ENCODE data around the gene WDTC1.
"Not testable (repeated sequence)": the region's sequence is repeated elsewhere in the genome, so short reads cannot be mapped to it uniquely, and the experiment has no call there.

WDTC1 gene

GRCh38 chr1:27218736-27219135 lies 15.7 kb upstream of the WDTC1 start:
- Histone ChIP-seq H3K27me3 (ENCODE audit: low read depth, low read length) (no peaks in the 10 kb centered on the region), H3K4me3 (ENCODE audit: low read depth in 1 of 2, low read length in 2 of 2) (no peak overlapping the region), H3K4me1 (ENCODE audit: control insufficient read depth in 1 of 2, insufficient read depth in 2 of 2, low read length in 2 of 2) (no peaks in the 10 kb centered on the region), H3K36me3 (ENCODE audit: control insufficient read depth in 1 of 2, insufficient read depth in 2 of 2, low read length in 2 of 2) (no peaks in the 10 kb centered on the region), H3K27ac (ENCODE audit: low read length) (no peak overlapping the region), H3K9me3 (ENCODE audit: control insufficient read depth in 1 of 2, low read length in 2 of 2) (no peaks in the 10 kb centered on the region)

DNA sequence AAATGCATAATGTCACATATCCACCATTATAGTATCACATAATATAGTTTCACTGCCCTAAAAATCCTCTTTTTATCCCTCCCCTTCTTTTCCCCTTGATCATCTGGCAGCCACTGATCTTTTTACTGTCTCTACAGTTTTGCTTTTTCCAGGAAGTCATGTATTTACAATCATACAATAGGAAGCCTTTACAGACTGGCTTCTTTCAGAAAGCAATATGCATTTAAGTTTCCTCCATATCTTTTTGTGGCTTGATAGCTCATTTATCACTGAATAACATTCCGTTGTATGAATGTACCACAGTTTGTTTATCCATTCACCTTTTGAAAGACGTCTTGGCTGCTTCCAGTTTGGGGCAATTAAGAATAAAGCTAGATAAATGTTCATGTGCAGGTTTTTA lies 14.3 kb upstream of the WDTC1 start:
- H3K4me1 ChIP-seq (ENCODE audit: control insufficient read depth in 1 of 2, insufficient read depth in 2 of 2, low read length in 2 of 2), result no peaks in the 10 kb centered on the region
- no peaks in the 10 kb centered on the region for H3K27me3 ChIP-seq (ENCODE audit: low read depth, low read length)
- no peak overlapping the region for H3K27ac ChIP-seq (ENCODE audit: low read length)
- H3K9me3 ChIP-seq (ENCODE audit: control insufficient read depth in 1 of 2, low read length in 2 of 2), result no peaks in the 10 kb centered on the region
- no peaks in the 10 kb centered on the region for H3K36me3 ChIP-seq (ENCODE audit: control insufficient read depth in 1 of 2, insufficient read depth in 2 of 2, low read length in 2 of 2)
- no peak overlapping the region for H3K4me3 ChIP-seq (ENCODE audit: low read depth in 1 of 2, low read length in 2 of 2)

DNA sequence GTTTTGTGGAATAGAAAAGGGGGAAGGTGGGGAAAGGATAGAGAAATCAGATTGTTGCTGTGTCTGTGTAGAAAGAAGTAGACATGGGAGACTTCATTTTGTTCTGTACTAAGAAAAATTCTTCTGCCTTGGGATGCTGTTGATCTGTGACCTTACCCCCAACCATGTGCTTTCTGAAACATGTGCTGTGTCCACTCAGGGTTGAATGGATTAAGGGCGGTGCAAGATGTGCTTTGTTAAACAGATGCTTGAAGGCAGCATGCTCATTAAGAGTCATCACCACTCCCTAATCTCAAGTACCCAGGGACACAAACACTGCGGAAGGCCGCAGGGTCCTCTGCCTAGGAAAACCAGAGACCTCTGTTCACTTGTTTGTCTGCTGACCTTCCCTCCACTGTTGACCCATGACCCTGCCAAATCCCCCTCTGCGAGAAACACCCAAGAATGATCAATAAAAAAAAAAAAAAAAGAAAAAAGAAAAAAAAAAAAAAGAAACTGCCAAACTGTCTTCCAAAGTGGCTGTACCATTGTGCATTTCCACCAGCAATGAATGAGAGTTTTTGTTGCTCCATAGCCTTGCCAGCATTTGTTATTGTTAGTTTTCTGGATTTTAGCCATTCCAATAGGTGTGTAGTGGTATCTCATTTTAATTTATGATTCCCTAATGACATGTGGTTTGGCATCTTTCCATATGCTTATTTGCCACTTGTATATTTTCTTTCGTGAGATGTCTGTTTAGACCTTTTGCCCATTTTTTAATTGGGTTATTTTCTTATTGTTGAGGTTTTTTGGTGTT lies 13.5 kb upstream of the WDTC1 start:
- not testable (repeated sequence) for H3K27me3 ChIP-seq (ENCODE audit: low read depth, low read length); H3K36me3 ChIP-seq (ENCODE audit: control insufficient read depth in 1 of 2, insufficient read depth in 2 of 2, low read length in 2 of 2); H3K4me1 ChIP-seq (ENCODE audit: control insufficient read depth in 1 of 2, insufficient read depth in 2 of 2, low read length in 2 of 2)

DNA sequence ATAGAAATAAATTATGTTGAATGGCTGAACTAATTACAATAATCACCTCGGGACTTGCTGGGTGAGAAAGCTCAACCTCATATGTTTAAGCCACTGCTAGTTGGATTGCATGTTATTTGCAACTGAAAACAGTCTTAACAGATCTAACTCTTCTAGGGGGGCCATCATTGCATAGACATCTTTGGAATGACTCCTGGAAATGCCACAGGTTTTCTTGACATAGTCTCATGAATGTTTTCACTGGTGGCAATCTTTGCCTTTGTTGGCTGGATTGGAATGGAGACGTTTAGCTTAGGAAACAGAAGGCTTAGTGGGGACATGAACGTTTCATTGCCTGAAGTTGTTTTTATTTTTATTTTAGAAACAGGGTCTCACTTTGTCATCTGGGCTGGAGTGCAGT lies 8.8 kb upstream of the WDTC1 start:
- Histone ChIP-seq H3K4me3 (ENCODE audit: low read depth in 1 of 2, low read length in 2 of 2) (no peak overlapping the region), H3K36me3 (ENCODE audit: control insufficient read depth in 1 of 2, insufficient read depth in 2 of 2, low read length in 2 of 2) (no peaks in the 10 kb centered on the region), H3K27me3 (ENCODE audit: low read depth, low read length) (no peaks in the 10 kb centered on the region), H3K27ac (ENCODE audit: low read length) (no peak overlapping the region), H3K9me3 (ENCODE audit: control insufficient read depth in 1 of 2, low read length in 2 of 2) (no peaks in the 10 kb centered on the region), H3K4me1 (ENCODE audit: control insufficient read depth in 1 of 2, insufficient read depth in 2 of 2, low read length in 2 of 2) (no peaks in the 10 kb centered on the region)

More for the DNA sequence above, 13.5 kb upstream of the WDTC1 start:
- not testable (repeated sequence) for H3K27ac ChIP-seq (ENCODE audit: low read length); H3K9me3 ChIP-seq (ENCODE audit: control insufficient read depth in 1 of 2, low read length in 2 of 2); H3K4me3 ChIP-seq (ENCODE audit: low read depth in 1 of 2, low read length in 2 of 2)

DNA sequence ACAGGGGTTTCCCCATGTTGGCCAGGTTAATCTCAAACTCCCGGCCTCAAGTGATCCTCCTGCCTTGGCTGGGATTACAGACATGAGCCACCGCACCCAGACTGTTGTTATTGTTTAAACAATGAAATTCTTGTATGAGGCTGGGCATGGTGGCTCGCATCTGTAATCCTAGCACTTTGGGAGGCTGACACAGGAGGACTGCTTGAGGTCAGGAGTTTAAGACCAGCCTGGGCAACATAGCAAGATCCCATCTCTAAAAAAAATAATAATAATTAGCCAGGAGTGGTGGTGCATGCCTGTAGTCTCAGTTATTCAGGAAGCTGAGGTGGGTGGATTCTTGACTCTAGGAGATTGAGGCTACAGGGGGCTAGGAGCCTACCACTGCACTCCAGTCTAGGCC lies 6.7 kb upstream of the WDTC1 start:
- no peaks in the 10 kb centered on the region for H3K9me3 ChIP-seq (ENCODE audit: control insufficient read depth in 1 of 2, low read length in 2 of 2)
- H3K36me3 ChIP-seq (ENCODE audit: control insufficient read depth in 1 of 2, insufficient read depth in 2 of 2, low read length in 2 of 2), result no peaks in the 10 kb centered on the region
- H3K4me3 ChIP-seq (ENCODE audit: low read depth in 1 of 2, low read length in 2 of 2), result no peak overlapping the region
- H3K27ac ChIP-seq (ENCODE audit: low read length), result no peak overlapping the region
- no peaks in the 10 kb centered on the region for H3K27me3 ChIP-seq (ENCODE audit: low read depth, low read length)
- no peaks in the 10 kb centered on the region for H3K4me1 ChIP-seq (ENCODE audit: control insufficient read depth in 1 of 2, insufficient read depth in 2 of 2, low read length in 2 of 2)

- no peaks in the 10 kb centered on the region for H3K36me3 ChIP-seq (ENCODE audit: control insufficient read depth in 1 of 2, insufficient read depth in 2 of 2, low read length in 2 of 2)
- peaks cover 8 to 18% of the 10 kb centered on the region in 2 donors for H3K4me1 ChIP-seq (ENCODE audit: control insufficient read depth in 1 of 2, insufficient read depth in 2 of 2, low read length in 2 of 2)
- no peak overlapping the region for H3K27ac ChIP-seq (ENCODE audit: low read length)
- peak overlapping the region; percentile 57 to 81 for H3K4me3 ChIP-seq (ENCODE audit: low read depth in 1 of 2, low read length in 2 of 2)
- no peaks in the 10 kb centered on the region for H3K9me3 ChIP-seq (ENCODE audit: control insufficient read depth in 1 of 2, low read length in 2 of 2)
- no peaks in the 10 kb centered on the region for H3K27me3 ChIP-seq (ENCODE audit: low read depth, low read length)
These were observed 774 bp upstream of the WDTC1 start for GRCh38 chr1:27233667-27234048.

- Histone ChIP-seq H3K27ac (ENCODE audit: low read length) (peak overlapping the region; percentile 17), H3K27me3 (ENCODE audit: low read depth, low read length) (no peaks in the 10 kb centered on the region), H3K4me1 (ENCODE audit: control insufficient read depth in 1 of 2, insufficient read depth in 2 of 2, low read length in 2 of 2) (peaks cover 8 to 18% of the 10 kb centered on the region in 2 donors), H3K36me3 (ENCODE audit: control insufficient read depth in 1 of 2, insufficient read depth in 2 of 2, low read length in 2 of 2) (no peaks in the 10 kb centered on the region), H3K4me3 (ENCODE audit: low read depth in 1 of 2, low read length in 2 of 2) (peak overlapping the region; percentile 81 to 83), H3K9me3 (ENCODE audit: control insufficient read depth in 1 of 2, low read length in 2 of 2) (no peaks in the 10 kb centered on the region)
These were observed 1.4 kb downstream of the WDTC1 start for GRCh38 chr1:27235827-27236226.

- H3K27me3 ChIP-seq (ENCODE audit: low read depth, low read length), result no peaks in the 10 kb centered on the region
- no peak overlapping the region for H3K4me3 ChIP-seq (ENCODE audit: low read depth in 1 of 2, low read length in 2 of 2)
- H3K27ac ChIP-seq (ENCODE audit: low read length), result no peak overlapping the region
- no peaks in the 10 kb centered on the region for H3K9me3 ChIP-seq (ENCODE audit: control insufficient read depth in 1 of 2, low read length in 2 of 2)
- peaks cover 8 to 18% of the 10 kb centered on the region in 2 donors for H3K4me1 ChIP-seq (ENCODE audit: control insufficient read depth in 1 of 2, insufficient read depth in 2 of 2, low read length in 2 of 2)
- H3K36me3 ChIP-seq (ENCODE audit: control insufficient read depth in 1 of 2, insufficient read depth in 2 of 2, low read length in 2 of 2), result no peaks in the 10 kb centered on the region
These were observed 2.7 kb downstream of the WDTC1 start for GRCh38 chr1:27237112-27237511.

GRCh38 chr1:27238032-27238431 lies 3.6 kb downstream of the WDTC1 start:
- Histone ChIP-seq H3K9me3 (ENCODE audit: control insufficient read depth in 1 of 2, low read length in 2 of 2) (no peaks in the 10 kb centered on the region), H3K36me3 (ENCODE audit: control insufficient read depth in 1 of 2, insufficient read depth in 2 of 2, low read length in 2 of 2) (no peaks in the 10 kb centered on the region), H3K27ac (ENCODE audit: low read length) (no peak overlapping the region), H3K27me3 (ENCODE audit: low read depth, low read length) (no peaks in the 10 kb centered on the region), H3K4me1 (ENCODE audit: control insufficient read depth in 1 of 2, insufficient read depth in 2 of 2, low read length in 2 of 2) (peaks cover 8 to 18% of the 10 kb centered on the region in 2 donors), H3K4me3 (ENCODE audit: low read depth in 1 of 2, low read length in 2 of 2) (no peak overlapping the region)

- Histone ChIP-seq H3K4me1 (ENCODE audit: control insufficient read depth in 1 of 2, insufficient read depth in 2 of 2, low read length in 2 of 2) (no peaks in the 10 kb centered on the region), H3K9me3 (ENCODE audit: control insufficient read depth in 1 of 2, low read length in 2 of 2) (no peaks in the 10 kb centered on the region), H3K4me3 (ENCODE audit: low read depth in 1 of 2, low read length in 2 of 2) (no peak overlapping the region), H3K27me3 (ENCODE audit: low read depth, low read length) (no peaks in the 10 kb centered on the region), H3K27ac (ENCODE audit: low read length) (no peak overlapping the region), H3K36me3 (ENCODE audit: control insufficient read depth in 1 of 2, insufficient read depth in 2 of 2, low read length in 2 of 2) (no peaks in the 10 kb centered on the region)
These were observed 7.2 kb downstream of the WDTC1 start for GRCh38 chr1:27241677-27242076.

- H3K27me3 ChIP-seq (ENCODE audit: low read depth, low read length); H3K4me3 ChIP-seq (ENCODE audit: low read depth in 1 of 2, low read length in 2 of 2); H3K36me3 ChIP-seq (ENCODE audit: control insufficient read depth in 1 of 2, insufficient read depth in 2 of 2, low read length in 2 of 2); H3K27ac ChIP-seq (ENCODE audit: low read length); H3K9me3 ChIP-seq (ENCODE audit: control insufficient read depth in 1 of 2, low read length in 2 of 2); H3K4me1 ChIP-seq (ENCODE audit: control insufficient read depth in 1 of 2, insufficient read depth in 2 of 2, low read length in 2 of 2): not testable (repeated sequence)
These were observed 9.2 kb downstream of the WDTC1 start for GRCh38 chr1:27243665-27244064.

GRCh38 chr1:27246194-27246593 lies 11.8 kb downstream of the WDTC1 start:
- no peak overlapping the region for H3K27ac ChIP-seq (ENCODE audit: low read length)
- H3K4me1 ChIP-seq (ENCODE audit: control insufficient read depth in 1 of 2, insufficient read depth in 2 of 2, low read length in 2 of 2), result no peaks in the 10 kb centered on the region
- H3K36me3 ChIP-seq (ENCODE audit: control insufficient read depth in 1 of 2, insufficient read depth in 2 of 2, low read length in 2 of 2), result no peaks in the 10 kb centered on the region
- H3K27me3 ChIP-seq (ENCODE audit: low read depth, low read length), result no peaks in the 10 kb centered on the region
- H3K9me3 ChIP-seq (ENCODE audit: control insufficient read depth in 1 of 2, low read length in 2 of 2), result no peaks in the 10 kb centered on the region
- H3K4me3 ChIP-seq (ENCODE audit: low read depth in 1 of 2, low read length in 2 of 2), result no peak overlapping the region
